ENCODE data around the gene HLA-DOA.

Gene HLA-DOA

DNA sequence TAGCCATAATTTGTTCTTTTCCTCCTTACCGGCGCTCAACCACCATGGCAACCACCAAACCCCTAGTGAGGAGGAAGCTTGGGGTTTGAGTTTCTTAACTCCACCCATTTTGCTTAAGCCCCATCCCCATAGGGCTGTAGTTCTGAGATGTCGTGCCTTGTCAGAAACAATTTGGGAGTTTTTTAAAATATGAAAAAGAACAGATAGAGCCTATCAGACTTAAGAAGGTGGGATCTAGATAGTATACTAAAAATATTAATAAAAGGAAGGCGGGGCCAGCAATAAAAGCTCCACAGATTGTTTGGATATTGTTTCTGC is 35.4 kb downstream of the HLA-DOA start:
- Histone ChIP-seq H3K36me3 (ENCODE audit: insufficient read depth) (peaks cover 40% of the 10 kb centered on the region; the same call in 1 of the 2 replicates), H3K4me2 (peak overlapping the region; percentile 62), H3K27ac (peak overlapping the region; percentile 100; the same call in 1 of the 2 replicates)

GRCh38 chr6:32973144-32974015 is 36.0 kb downstream of the HLA-DOA start:
- H3K27ac ChIP-seq, result peak overlapping the region; percentile 100
- TF ChIP-seq CTCF (conservative IDR thresholded peaks at IDR 0.05; ENCODE audit: low read depth, low read length), result no peak

More for the DNA sequence above, 35.4 kb downstream of the HLA-DOA start:
- Histone ChIP-seq H3K79me2 (ENCODE audit: insufficient read depth, low read depth) (peaks cover 88% of the 10 kb centered on the region), H3K4me1 (ENCODE audit: low read depth, poor library complexity, severe bottlenecking) (peaks cover 26% of the 10 kb centered on the region), H3K4me3 (IDR thresholded peaks at IDR 0.05; ENCODE audit: insufficient read depth, low read depth, low read length) (no peak overlapping the region), H3K27me3 (ENCODE audit: insufficient read depth, low read depth) (no peaks in the 10 kb centered on the region), H2AFZ (ENCODE audit: low read depth) (no peak overlapping the region), H3K9ac (peak overlapping the region; percentile 100; the same call in 1 of the 2 replicates), H4K20me1 (ENCODE audit: insufficient read depth) (peaks cover 60% of the 10 kb centered on the region)
- TF ChIP-seq CTCF (conservative IDR thresholded peaks at IDR 0.05; ENCODE audit: low read depth, low read length), result no peak

DNA sequence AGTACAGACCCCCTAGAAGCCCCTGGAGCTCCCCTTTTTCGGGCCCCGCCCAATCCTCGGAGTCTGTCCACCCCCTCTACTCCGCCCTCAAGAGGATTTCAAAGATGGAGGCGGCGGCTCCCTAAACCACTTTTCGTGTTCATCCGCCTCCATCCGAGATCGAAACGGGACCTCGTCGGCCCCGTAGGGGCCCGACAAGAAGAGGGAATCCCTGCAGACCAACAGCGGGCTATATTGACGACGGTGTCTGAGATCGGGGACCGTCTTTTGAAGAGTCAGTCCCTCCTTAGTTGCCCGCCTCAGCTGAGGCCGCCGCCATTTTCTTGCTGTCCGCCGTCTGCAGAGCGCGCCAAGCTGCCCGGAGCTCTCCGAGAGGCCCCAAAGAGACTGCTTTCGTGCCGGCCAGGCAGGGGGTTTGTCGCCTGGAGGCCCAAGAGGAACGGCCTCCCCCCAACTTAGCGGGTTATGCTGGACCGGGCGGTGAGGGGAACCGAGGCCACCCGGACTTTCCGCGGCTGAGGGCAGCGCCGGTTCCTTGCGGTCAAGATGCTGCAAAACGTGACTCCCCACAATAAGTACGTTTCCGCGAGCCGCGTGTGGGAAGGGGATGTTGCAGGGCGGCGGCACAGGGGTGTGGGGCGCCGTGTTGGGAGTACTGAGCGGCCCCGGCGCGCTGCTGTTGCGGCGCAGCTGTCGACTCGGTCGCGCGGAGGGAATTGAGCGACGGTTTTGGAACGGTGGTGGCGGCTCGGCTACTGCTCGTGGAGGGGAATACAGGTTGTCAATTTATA is 36.8 kb downstream of the HLA-DOA start:
- H4K20me1 ChIP-seq (ENCODE audit: insufficient read depth), result peaks cover 48% of the 10 kb centered on the region
- H3K4me1 ChIP-seq (ENCODE audit: low read depth, poor library complexity, severe bottlenecking), result peaks cover 26% of the 10 kb centered on the region
- no peak overlapping the region for H2AFZ ChIP-seq (ENCODE audit: low read depth)
- no peak for TF ChIP-seq CTCF (conservative IDR thresholded peaks at IDR 0.05; ENCODE audit: low read depth, low read length)
- peaks cover 84% of the 10 kb centered on the region for H3K79me2 ChIP-seq (ENCODE audit: insufficient read depth, low read depth)
- peaks cover 34% of the 10 kb centered on the region; the same call in 1 of the 2 replicates for H3K36me3 ChIP-seq (ENCODE audit: insufficient read depth)
- H3K9ac ChIP-seq, result peak overlapping the region; percentile 100
- H3K27ac ChIP-seq, result peak overlapping the region; percentile 100
- H3K27me3 ChIP-seq (ENCODE audit: insufficient read depth, low read depth), result no peaks in the 10 kb centered on the region
- no peak overlapping the region for H3K4me3 ChIP-seq (IDR thresholded peaks at IDR 0.05; ENCODE audit: insufficient read depth, low read depth, low read length)
- H3K4me2 ChIP-seq, result peak overlapping the region; percentile 62

More at GRCh38 chr6:32973144-32974015, 36.0 kb downstream of the HLA-DOA start:
- Histone ChIP-seq H3K36me3 (ENCODE audit: insufficient read depth) (peaks cover 36% of the 10 kb centered on the region; the same call in 1 of the 2 replicates), H4K20me1 (ENCODE audit: insufficient read depth) (peaks cover 56% of the 10 kb centered on the region), H3K27me3 (ENCODE audit: insufficient read depth, low read depth) (no peaks in the 10 kb centered on the region), H3K79me2 (ENCODE audit: insufficient read depth, low read depth) (peaks cover 85% of the 10 kb centered on the region), H3K4me3 (IDR thresholded peaks at IDR 0.05; ENCODE audit: insufficient read depth, low read depth, low read length) (no peak overlapping the region), H3K4me2 (peak overlapping the region; percentile 62), H3K4me1 (ENCODE audit: low read depth, poor library complexity, severe bottlenecking) (peaks cover 26% of the 10 kb centered on the region), H2AFZ (ENCODE audit: low read depth) (no peak overlapping the region), H3K9ac (peak overlapping the region; percentile 100)

DNA sequence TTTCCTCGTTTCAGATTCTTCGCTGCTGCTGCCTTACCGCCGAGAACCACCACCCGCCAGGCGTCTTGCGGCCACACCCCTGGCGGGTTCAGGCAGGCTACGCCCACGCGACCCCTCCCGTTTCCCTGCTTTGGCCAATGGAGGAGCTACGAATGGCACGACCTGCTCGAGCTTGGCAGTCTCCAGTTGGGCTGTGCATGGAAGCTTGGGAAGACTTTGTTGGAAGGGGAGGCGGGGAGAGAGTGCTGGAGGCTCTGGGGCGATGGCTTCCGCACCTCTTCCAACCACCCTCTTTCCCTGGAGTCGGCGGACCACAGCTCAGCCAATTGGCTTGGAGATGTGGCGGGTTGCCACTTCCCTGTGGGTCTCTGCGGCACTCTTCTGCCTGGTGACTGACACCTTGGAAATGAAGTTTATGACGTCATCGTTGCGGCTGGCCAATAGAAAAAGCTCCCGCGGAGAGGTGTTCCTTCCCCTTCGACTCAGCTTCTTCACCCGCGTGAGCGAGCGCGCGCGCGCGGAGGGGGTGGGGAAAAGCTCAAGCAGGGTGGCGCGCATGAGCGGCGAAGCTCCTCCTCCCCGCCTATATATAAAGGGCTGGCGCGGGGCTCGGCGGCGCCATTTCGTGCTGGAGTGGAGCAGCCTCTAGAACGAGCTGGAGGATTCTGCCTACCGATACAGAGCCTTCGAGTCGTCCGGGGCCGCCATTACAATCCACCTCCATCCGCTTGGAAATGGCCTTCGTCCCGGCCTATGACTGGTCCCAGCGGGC is 37.6 kb downstream of the HLA-DOA start:
- H3K27me3 ChIP-seq (ENCODE audit: insufficient read depth, low read depth), result no peaks in the 10 kb centered on the region
- H3K36me3 ChIP-seq (ENCODE audit: insufficient read depth), result peaks cover 26% of the 10 kb centered on the region; the same call in 1 of the 2 replicates
- H3K27ac ChIP-seq, result peak overlapping the region; percentile 100
- H3K79me2 ChIP-seq (ENCODE audit: insufficient read depth, low read depth), result peaks cover 78% of the 10 kb centered on the region
- H3K4me1 ChIP-seq (ENCODE audit: low read depth, poor library complexity, severe bottlenecking), result peaks cover 29% of the 10 kb centered on the region
- no peak for TF ChIP-seq CTCF (conservative IDR thresholded peaks at IDR 0.05; ENCODE audit: low read depth, low read length)
- H4K20me1 ChIP-seq (ENCODE audit: insufficient read depth), result peaks cover 40% of the 10 kb centered on the region
- peak overlapping the region; percentile 97 for H3K4me2 ChIP-seq
- no peak overlapping the region for H3K4me3 ChIP-seq (IDR thresholded peaks at IDR 0.05; ENCODE audit: insufficient read depth, low read depth, low read length)
- H3K9ac ChIP-seq, result peak overlapping the region; percentile 100
- no peak overlapping the region for H2AFZ ChIP-seq (ENCODE audit: low read depth)

Data from KMS-11 (cell line).